Osteoblast (primary cell): ENCODE results near the gene PPHLN1. TPM values are rescaled to one million over a fixed set of nuclear protein-coding genes. Genes with fewer than 3 reads are reported as not detected.

Experiments used
- DNase-seq: peaks from one replicate; pipeline ENCODE4 v3.0.0; 2011; ENCODE audit warnings: low spot score, mixed read lengths; ENCODE audit not compliant: insufficient read length; ENCODE audit errors: missing footprints
- H2AFZ ChIP-seq: 2 replicates; pipeline ENCODE4 v1.6.0; 2011; ENCODE audit warnings: mild to moderate bottlenecking, low read length
- H3K27ac ChIP-seq: 2 replicates; pipeline ENCODE4 v1.5.1; 2011; ENCODE audit warnings: mild to moderate bottlenecking, low read depth, low read length, moderate library complexity
- H3K27me3 ChIP-seq: 2 replicates; pipeline ENCODE4 v1.6.0; 2012; ENCODE audit warnings: mild to moderate bottlenecking, control low read depth, inconsistent platforms, low read length, moderate library complexity; ENCODE audit not compliant: insufficient read depth
- H3K36me3 ChIP-seq: 2 replicates; pipeline ENCODE4 v1.5.1; 2011; ENCODE audit warnings: mild to moderate bottlenecking, low read length, control low read depth, moderate library complexity; ENCODE audit not compliant: insufficient read depth
- H3K4me1 ChIP-seq: 2 replicates; pipeline ENCODE4 v1.5.1; 2011; ENCODE audit warnings: mild to moderate bottlenecking, low read length, control low read depth, moderate library complexity; ENCODE audit not compliant: insufficient read depth
- H3K4me2 ChIP-seq: 2 replicates; pipeline ENCODE4 v1.6.0; 2011; ENCODE audit warnings: mild to moderate bottlenecking, low read length; ENCODE audit not compliant: insufficient read depth
- H3K4me3 ChIP-seq: fragments of 200-600 bp; sonication (generic); 3 replicates; pipeline ENCODE4 v1.5.1; 2012; ENCODE audit warnings: mild to moderate bottlenecking, low read length, inconsistent platforms; ENCODE audit not compliant: insufficient read depth
- H3K79me2 ChIP-seq: 2 replicates; pipeline ENCODE4 v1.6.0; 2012; ENCODE audit warnings: mild to moderate bottlenecking, low read length, control low read depth, inconsistent platforms; ENCODE audit not compliant: insufficient read depth
- H3K9me3 ChIP-seq: 2 replicates; pipeline ENCODE4 v1.5.1; 2011; ENCODE audit warnings: low read depth, low read length, control low read depth
- H4K20me1 ChIP-seq: 2 replicates; pipeline ENCODE4 v1.6.0; 2012; ENCODE audit warnings: mild to moderate bottlenecking, low read length, control low read depth; ENCODE audit not compliant: insufficient read depth
- CTCF ChIP-seq: IDR thresholded peaks from 2 replicates; pipeline ENCODE4 v1.5.1; 2011; ENCODE audit warnings: mild to moderate bottlenecking, low read depth, low read length, moderate library complexity; ENCODE audit errors: extremely low read depth
- total RNA-seq: library from RNA; depleted of rRNA; stranded (reverse); fragments of >200 nt; gene quantifications from 2 replicates; pipeline ENCODE4 v1.2.3, GENCODE V29; 2012

Gene PPHLN1
- total RNA-seq, 1 donor: 70.9 TPM

DNA sequence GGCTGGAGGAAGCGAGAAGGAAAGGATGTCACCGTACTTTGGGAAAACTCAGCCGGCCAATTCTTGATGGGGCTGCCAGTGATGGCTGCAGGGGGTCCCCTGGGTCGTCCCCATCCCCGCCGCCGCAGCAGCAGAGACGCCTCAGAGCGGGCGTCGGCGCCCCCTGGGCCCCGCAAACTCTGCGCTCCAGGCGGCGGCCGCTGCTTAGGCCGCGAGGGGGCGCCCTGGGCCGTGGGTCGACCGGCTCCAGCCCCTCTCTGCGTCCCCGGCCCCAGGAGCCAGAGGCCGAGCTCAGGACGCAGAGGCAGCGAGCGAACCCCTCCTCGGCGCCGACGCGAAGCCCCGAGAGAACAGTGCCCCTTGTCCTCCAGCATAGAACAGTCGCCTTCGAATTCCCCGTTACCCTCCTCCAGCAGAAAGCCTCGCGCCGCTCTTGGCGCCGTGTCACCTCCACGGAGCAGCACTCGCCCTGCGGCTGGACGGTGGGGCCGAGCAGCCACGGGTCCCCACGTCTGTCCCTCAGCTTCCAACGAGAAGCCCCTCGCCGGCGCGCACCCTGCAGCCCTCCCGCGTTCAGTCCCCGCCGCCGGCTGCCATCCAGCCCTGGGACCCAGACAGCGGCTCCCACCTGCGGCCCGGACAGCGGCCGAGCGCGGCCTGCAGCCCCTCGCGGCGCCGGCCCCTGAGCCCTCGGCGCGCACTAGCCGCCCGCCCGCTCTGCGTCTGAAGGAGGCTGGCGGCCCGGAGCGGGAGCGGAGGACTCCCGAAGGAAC is 157.0 kb downstream of the PPHLN1 start:
- H3K27ac ChIP-seq: peak overlapping the region; percentile 62
- H3K9me3 ChIP-seq: no peaks in the 10 kb centered on the region
- H2AFZ ChIP-seq: peak overlapping the region; percentile 71
- peaks cover 65% of the 10 kb centered on the region for H4K20me1 ChIP-seq
- H3K27me3 ChIP-seq: no peaks in the 10 kb centered on the region
- H3K4me2 ChIP-seq: peak overlapping the region; percentile 91
- peaks cover 52% of the 10 kb centered on the region for H3K79me2 ChIP-seq
- peak; percentile 74 for TF ChIP-seq CTCF
- peaks cover 29% of the 10 kb centered on the region for H3K4me1 ChIP-seq
- peak overlapping the region; percentile 87 for H3K4me3 ChIP-seq
- peak; percentile 97 for DNase-seq
- no peaks in the 10 kb centered on the region for H3K36me3 ChIP-seq

DNA sequence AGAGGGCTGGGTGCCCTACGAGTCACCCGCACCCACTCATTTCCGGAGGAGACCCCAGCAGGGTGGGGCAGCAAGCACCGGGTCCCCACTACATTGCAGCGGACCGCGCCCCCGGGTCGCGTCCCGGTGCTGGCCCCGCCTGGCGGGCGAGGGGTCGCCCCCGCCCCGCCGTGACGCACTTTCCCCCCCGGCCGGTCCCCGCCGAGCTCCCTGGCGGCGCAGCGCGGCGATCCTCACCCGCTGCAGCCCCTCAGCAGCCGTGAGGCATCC is 157.5 kb downstream of the PPHLN1 start:
- H3K79me2 ChIP-seq: peaks cover 47% of the 10 kb centered on the region
- no peaks in the 10 kb centered on the region for H3K27me3 ChIP-seq
- peak overlapping the region; percentile 91 for H3K4me2 ChIP-seq
- H3K9me3 ChIP-seq: no peaks in the 10 kb centered on the region
- H3K36me3 ChIP-seq: no peaks in the 10 kb centered on the region
- H3K4me3 ChIP-seq: peak overlapping the region; percentile 87
- H3K27ac ChIP-seq: peak overlapping the region; percentile 62
- H3K4me1 ChIP-seq: peaks cover 26% of the 10 kb centered on the region
- no peak for TF ChIP-seq CTCF
- peaks cover 65% of the 10 kb centered on the region for H4K20me1 ChIP-seq
- peak overlapping the region; percentile 62 for H2AFZ ChIP-seq
- DNase-seq: peak; percentile 89

- Histone ChIP-seq H3K79me2 (peaks cover 32% of the 10 kb centered on the region), H3K27ac (no peak overlapping the region), H3K4me2 (peak overlapping the region; percentile 91), H2AFZ (no peak overlapping the region), H3K4me3 (no peak overlapping the region), H3K27me3 (no peaks in the 10 kb centered on the region), H4K20me1 (peaks cover 55% of the 10 kb centered on the region), H3K4me1 (peaks cover 26% of the 10 kb centered on the region), H3K36me3 (no peaks in the 10 kb centered on the region), H3K9me3 (no peaks in the 10 kb centered on the region)
- TF ChIP-seq CTCF: no peak
- DNase-seq: no peak
These were observed 159.0 kb downstream of the PPHLN1 start for GRCh38 chr12:42484996-42485395.

- peaks cover 23% of the 10 kb centered on the region for H3K79me2 ChIP-seq
- peaks cover 23% of the 10 kb centered on the region for H3K4me1 ChIP-seq
- TF ChIP-seq CTCF: no peak
- no peak overlapping the region for H3K27ac ChIP-seq
- peaks cover 46% of the 10 kb centered on the region for H4K20me1 ChIP-seq
- H3K4me3 ChIP-seq: no peak overlapping the region
- H3K9me3 ChIP-seq: no peaks in the 10 kb centered on the region
- DNase-seq: no peak
- H3K36me3 ChIP-seq: no peaks in the 10 kb centered on the region
- no peaks in the 10 kb centered on the region for H3K27me3 ChIP-seq
- no peak overlapping the region for H3K4me2 ChIP-seq
- no peak overlapping the region for H2AFZ ChIP-seq
These were observed 159.9 kb downstream of the PPHLN1 start for GRCh38 chr12:42485823-42486222.
